A549 treated with CORT108297 at 1 μM for 4 hours (cell line): Measurements from ENCODE around the gene PARP11. TPM values are rescaled to one million over a fixed set of nuclear protein-coding genes. Genes with fewer than 3 reads are reported as not detected.

Source experiments
- total RNA-seq: library from RNA; stranded (reverse); fragments of 200-300 nt; extraction: Qiagen RNA extraction; gene quantifications from 5 replicates; pipeline ENCODE4 v1.2.3, GENCODE V29; 2022

PARP11 gene, protein sequence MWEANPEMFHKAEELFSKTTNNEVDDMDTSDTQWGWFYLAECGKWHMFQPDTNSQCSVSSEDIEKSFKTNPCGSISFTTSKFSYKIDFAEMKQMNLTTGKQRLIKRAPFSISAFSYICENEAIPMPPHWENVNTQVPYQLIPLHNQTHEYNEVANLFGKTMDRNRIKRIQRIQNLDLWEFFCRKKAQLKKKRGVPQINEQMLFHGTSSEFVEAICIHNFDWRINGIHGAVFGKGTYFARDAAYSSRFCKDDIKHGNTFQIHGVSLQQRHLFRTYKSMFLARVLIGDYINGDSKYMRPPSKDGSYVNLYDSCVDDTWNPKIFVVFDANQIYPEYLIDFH
- total RNA-seq: 1.2 to 1.8 TPM (median 1.6 TPM) in 5 replicates

DNA sequence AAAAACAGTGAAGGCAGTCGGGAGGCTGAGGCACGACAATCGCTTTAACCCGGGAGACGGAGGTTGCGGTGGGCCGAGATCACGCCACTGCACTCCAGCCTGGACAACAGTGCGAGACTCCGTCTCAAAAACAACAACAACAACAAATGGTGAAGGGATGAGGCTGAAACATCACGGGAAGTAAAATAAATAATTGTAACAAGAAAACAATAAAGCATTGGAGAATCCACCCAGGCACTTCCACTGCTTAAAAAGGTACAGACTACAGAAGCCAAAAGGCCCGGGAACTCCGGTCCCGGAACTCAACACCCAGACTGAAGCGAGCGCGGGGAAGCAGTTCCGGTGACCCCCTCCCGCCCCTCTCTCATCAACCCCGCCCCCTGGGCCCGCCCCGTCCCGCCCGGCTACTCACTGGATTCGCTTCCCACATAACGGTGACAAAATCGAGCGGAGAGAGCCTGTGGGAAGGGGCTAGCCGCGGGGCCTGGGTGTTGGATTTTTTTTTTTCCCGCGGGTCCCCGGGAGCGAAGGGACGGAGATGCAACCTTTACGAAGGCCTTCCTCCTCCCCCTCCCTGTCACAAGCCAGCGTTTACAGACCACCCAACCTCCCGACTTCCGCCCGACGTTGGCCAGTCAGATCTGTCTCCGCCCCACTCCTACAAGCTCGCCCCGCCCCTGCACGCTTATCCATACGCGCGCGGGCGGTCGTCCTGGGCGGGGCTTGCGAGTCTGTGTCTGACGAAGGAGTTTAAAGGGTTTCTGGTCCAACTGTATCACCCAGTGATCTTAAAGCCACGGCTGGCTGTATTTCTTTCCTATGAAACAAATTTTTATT, at the start of gene PARP11:
Gene PARP11, minus strand, starts transcription at position 600 of the 837 bp plus-strand sequence. Its CDS starts 170 bp downstream, at position 430.

Other genes with a start within 250 kb of the PARP11 start
- 0.95 to 1.7 TPM (median 1.3 TPM) in 5 replicates for gene CRACR2A, start 120.3 kb downstream of the PARP11 start, total RNA-seq